ENCODE measurements around the gene ADAMTSL2. TPM values are rescaled to one million over a fixed set of nuclear protein-coding genes. Genes with fewer than 3 reads are reported as not detected.

The ADAMTSL2 gene
- total and polyA plus RNA-seq, 4 experiments from 2014 or later: 0.07 to 0.17 (median 0.09) TPM; not detected in 1

GRCh38 chr9:133619791-133620190 is 85.3 kb downstream of the ADAMTSL2 start:
- Mint-ChIP-seq H3K4me1 (peaks cover 19 to 49% (median 39%) of the 10 kb centered on the region in 4 donors), H3K9me3 (peaks cover 0 to 7% (median 2%) of the 10 kb centered on the region in 8 donors)
- H3K4me1 ChIP-seq (ENCODE audit: insufficient read depth, low read length): peaks cover 30% of the 10 kb centered on the region

GRCh38 chr9:133621725-133622267 is 87.3 kb downstream of the ADAMTSL2 start:
- DNase-seq: no peak
- Mint-ChIP-seq H3K36me3 (peaks cover 1 to 6% of the 10 kb centered on the region in 2 donors), H3K4me1 (peaks cover 19 to 49% (median 39%) of the 10 kb centered on the region in 4 donors), H3K9me3 (peaks cover 2 to 25% (median 12%) of the 10 kb centered on the region in 8 donors), H3K27me3 (peaks cover 0 to 1% of the 10 kb centered on the region in 2 donors), H3K4me3 (peak overlapping the region in 3 of 8 donors; percentile 13 to 38 (median 36)), H3K27ac (peak overlapping the region in 1 of 7 donors; percentile 39)
- Histone ChIP-seq H3K9me3 (ENCODE audit: control insufficient read depth in 1 of 2, low read length in 2 of 2) (no peaks in the 10 kb centered on the region), H3K27me3 (ENCODE audit: insufficient read depth, low read length) (no peaks in the 10 kb centered on the region), H3K27ac (ENCODE audit: low read depth, low read length) (no peak overlapping the region), H3K4me3 (ENCODE audit: low read length in 2 of 2) (no peak overlapping the region), H3K4me1 (ENCODE audit: insufficient read depth, low read length) (peaks cover 30% of the 10 kb centered on the region), H3K36me3 (ENCODE audit: insufficient read depth, low read length) (no peaks in the 10 kb centered on the region)
- ChIA-PET POLR2A (ENCODE audit: partially characterized antibody) (no interaction called here), CTCF (ENCODE audit: partially characterized antibody) (no interaction called here)
- intact Hi-C loops (cut with micrococcal nuclease): no loop called here

More at GRCh38 chr9:133619791-133620190, 85.3 kb downstream of the ADAMTSL2 start:
- Mint-ChIP-seq H3K27ac (peak overlapping the region in 5 of 7 donors; percentile 5 to 38 (median 10)), H3K36me3 (no peaks in the 10 kb centered on the region), H3K27me3 (no peaks in the 10 kb centered on the region), H3K4me3 (peak overlapping the region in 7 of 8 donors; percentile 38 to 74 (median 55))
- Histone ChIP-seq H3K27me3 (ENCODE audit: insufficient read depth, low read length) (no peaks in the 10 kb centered on the region), H3K36me3 (ENCODE audit: insufficient read depth, low read length) (no peaks in the 10 kb centered on the region), H3K4me3 (ENCODE audit: low read length in 2 of 2) (no peak overlapping the region), H3K9me3 (ENCODE audit: control insufficient read depth in 1 of 2, low read length in 2 of 2) (no peaks in the 10 kb centered on the region), H3K27ac (ENCODE audit: low read depth, low read length) (no peak overlapping the region)
- intact Hi-C loops (cut with micrococcal nuclease): no loop called here
- peak; percentile 42 to 78 (median 52) for DNase-seq
- ChIA-PET POLR2A (ENCODE audit: partially characterized antibody) (no interaction called here), CTCF (ENCODE audit: partially characterized antibody) (interaction anchor here (1.2 kb wide), 1 partner anchor 30 kb away, joined by 4 read pairs; no protein-coding TSS in a partner anchor)

GRCh38 chr9:133622555-133622954 is 88.1 kb downstream of the ADAMTSL2 start:
- Mint-ChIP-seq H3K27me3 (peaks cover 0 to 2% of the 10 kb centered on the region in 2 donors), H3K27ac (peak overlapping the region in 1 of 7 donors; percentile 57), H3K9me3 (peaks cover 2 to 31% (median 16%) of the 10 kb centered on the region in 8 donors), H3K4me3 (no peak overlapping the region), H3K36me3 (peaks cover 1 to 6% of the 10 kb centered on the region in 2 donors), H3K4me1 (peaks cover 19 to 49% (median 39%) of the 10 kb centered on the region in 4 donors)
- intact Hi-C loops (cut with micrococcal nuclease): no loop called here
- Histone ChIP-seq H3K9me3 (ENCODE audit: control insufficient read depth in 1 of 2, low read length in 2 of 2) (no peaks in the 10 kb centered on the region), H3K4me1 (ENCODE audit: insufficient read depth, low read length) (peaks cover 30% of the 10 kb centered on the region), H3K36me3 (ENCODE audit: insufficient read depth, low read length) (no peaks in the 10 kb centered on the region), H3K27me3 (ENCODE audit: insufficient read depth, low read length) (no peaks in the 10 kb centered on the region), H3K27ac (ENCODE audit: low read depth, low read length) (no peak overlapping the region), H3K4me3 (ENCODE audit: low read length in 2 of 2) (no peak overlapping the region)
- DNase-seq: no peak
- ChIA-PET CTCF (ENCODE audit: partially characterized antibody) (no interaction called here), POLR2A (ENCODE audit: partially characterized antibody) (no interaction called here)

Other genes with a start within 250 kb of the ADAMTSL2 start
- 10 to 100 TPM; 28.6 to 28.9 TPM for gene SURF6, start 198.5 kb upstream of the ADAMTSL2 start, total RNA-seq
- gene SURF6, start 198.5 kb upstream of the ADAMTSL2 start, polyA plus RNA-seq: 10 to 100 TPM in 1 of 2 donors, 1 to 10 TPM in 1; 2.3 to 13.4 TPM
- gene MED22, start 186.6 kb upstream of the ADAMTSL2 start, total RNA-seq: 10 to 100 TPM; 40.2 to 42.8 TPM
- gene MED22, start 186.6 kb upstream of the ADAMTSL2 start, polyA plus RNA-seq: 10 to 100 TPM in 1 of 2 donors, 1 to 10 TPM in 1; 8.1 to 16.0 TPM
- 1,000 to 10,000 TPM; 2,104 to 2,268 TPM for gene RPL7A, start 186.5 kb upstream of the ADAMTSL2 start, total RNA-seq
- 1,000 to 10,000 TPM in 1 of 2 donors, 100 to 1,000 TPM in 1; 794 to 1,144 TPM for gene RPL7A, start 186.5 kb upstream of the ADAMTSL2 start, polyA plus RNA-seq
- gene SURF1, start 178.2 kb upstream of the ADAMTSL2 start, total RNA-seq: 10 to 100 TPM; 54.3 to 61.1 TPM
- gene SURF1, start 178.2 kb upstream of the ADAMTSL2 start, polyA plus RNA-seq: 100 to 1,000 TPM; 105 to 114 TPM
- 10 to 100 TPM; 19.5 to 19.8 TPM for gene SURF2, start 178.2 kb upstream of the ADAMTSL2 start, total RNA-seq
- gene SURF2, start 178.2 kb upstream of the ADAMTSL2 start, polyA plus RNA-seq: 10 to 100 TPM; 29.7 to 46.7 TPM
- gene SURF4, start 158.6 kb upstream of the ADAMTSL2 start, total RNA-seq: 100 to 1,000 TPM; 103 to 110 TPM
- 100 to 1,000 TPM; 156 to 264 TPM for gene SURF4, start 158.6 kb upstream of the ADAMTSL2 start, polyA plus RNA-seq
- gene STKLD1, start 158.3 kb upstream of the ADAMTSL2 start, total RNA-seq: 1 to 10 TPM; 1.4 to 2.1 TPM
- 1 to 10 TPM in 1 of 2 donors, not detected in 1; 1.5 TPM for gene STKLD1, start 158.3 kb upstream of the ADAMTSL2 start, polyA plus RNA-seq
- gene REXO4, start 116.7 kb upstream of the ADAMTSL2 start, total RNA-seq: 10 to 100 TPM; 38.7 to 39.0 TPM
- 10 to 100 TPM; 10.7 to 25.2 TPM for gene REXO4, start 116.7 kb upstream of the ADAMTSL2 start, polyA plus RNA-seq
- 1 to 10 TPM; 1.5 to 1.7 TPM for gene ADAMTS13, start 112.3 kb upstream of the ADAMTSL2 start, total RNA-seq
- not detected for gene ADAMTS13, start 112.3 kb upstream of the ADAMTSL2 start, polyA plus RNA-seq
- gene CACFD1, start 74.7 kb upstream of the ADAMTSL2 start, total RNA-seq: 1 to 10 TPM; 2.5 to 2.6 TPM
- 1 to 10 TPM; 2.9 to 3.4 TPM for gene CACFD1, start 74.7 kb upstream of the ADAMTSL2 start, polyA plus RNA-seq
- 1 to 10 TPM; 1.6 to 2.5 TPM for gene SLC2A6, start 55.6 kb upstream of the ADAMTSL2 start, total RNA-seq
- 1 to 10 TPM in 1 of 2 donors, under 1 TPM in 1; 0.41 to 1.1 TPM for gene SLC2A6, start 55.6 kb upstream of the ADAMTSL2 start, polyA plus RNA-seq
- not detected for gene MYMK, start 9.7 kb upstream of the ADAMTSL2 start, total RNA-seq
- not detected for gene MYMK, start 9.7 kb upstream of the ADAMTSL2 start, polyA plus RNA-seq
- not detected for gene FAM163B, start 74.7 kb downstream of the ADAMTSL2 start, total RNA-seq
- not detected for gene FAM163B, start 74.7 kb downstream of the ADAMTSL2 start, polyA plus RNA-seq
- gene DBH, start 101.7 kb downstream of the ADAMTSL2 start, total RNA-seq: under 1 TPM; 0.08 to 0.09 TPM
- gene DBH, start 101.7 kb downstream of the ADAMTSL2 start, polyA plus RNA-seq: under 1 TPM in 1 of 2 donors, not detected in 1; 0.18 TPM
- 10 to 100 TPM; 18.6 to 19.3 TPM for gene SARDH, start 203.6 kb downstream of the ADAMTSL2 start, total RNA-seq
- gene SARDH, start 203.6 kb downstream of the ADAMTSL2 start, polyA plus RNA-seq: 1 to 10 TPM; 2.5 to 4.1 TPM

Data from CD4-positive, alpha-beta memory T cell (primary cell).